ENCODE data around the gene CCL24. TPM values are rescaled to one million over a fixed set of nuclear protein-coding genes. Genes with fewer than 3 reads are reported as not detected.
"Not testable (repeated sequence)": the region's sequence is repeated elsewhere in the genome, so short reads cannot be mapped to it uniquely, and the experiment has no call there.

Gene CCL24
- total RNA-seq, 6 experiments from 2014 or later = 1.1 to 1.2 TPM; not detected in 4

GRCh38 chr7:75836798-75837197, 23.2 kb upstream of the CCL24 start:
- no peak overlapping the region for H3K27ac ChIP-seq
- WGBS (ENCODE audit: insufficient coverage, low coverage, low lambda C conversion rate, missing lambda C conversion rate) = 86% methylated on average over 6 of the region's 7 CpGs
- ATAC-seq (no peak), DNase-seq (no peak)
- no peaks in the 10 kb centered on the region for H3K36me3 ChIP-seq
- TF ChIP-seq CTCF (IDR thresholded peaks at IDR 0.05) (no peak), POLR2A (IDR thresholded peaks at IDR 0.05) (no peak)
- no peaks in the 10 kb centered on the region for H3K9me3 ChIP-seq
- no peak overlapping the region for H3K4me3 ChIP-seq
- H3K4me1 ChIP-seq = no peaks in the 10 kb centered on the region
- intact Hi-C loops (cut with DNase I) = no loop called here
- no peaks in the 10 kb centered on the region for H3K27me3 ChIP-seq

GRCh38 chr7:75835688-75836285, 22.2 kb upstream of the CCL24 start:
- no peaks in the 10 kb centered on the region for H3K36me3 ChIP-seq
- DNase-seq = no peak

GRCh38 chr7:75833662-75834061, 20.1 kb upstream of the CCL24 start:
- H3K36me3 ChIP-seq; H3K27me3 ChIP-seq; H3K4me1 ChIP-seq; H3K4me3 ChIP-seq; intact Hi-C loops (cut with DNase I); H3K27ac ChIP-seq; H3K9me3 ChIP-seq; ATAC-seq; DNase-seq: not testable (repeated sequence)
- no CpG with 5 or more reads among the region's 6 CpGs for WGBS (ENCODE audit: insufficient coverage, low coverage, low lambda C conversion rate, missing lambda C conversion rate)

More at GRCh38 chr7:75835688-75836285, 22.2 kb upstream of the CCL24 start:
- Histone ChIP-seq H3K9me3 (no peaks in the 10 kb centered on the region), H3K4me3 (no peak overlapping the region), H3K27me3 (no peaks in the 10 kb centered on the region), H3K27ac (no peak overlapping the region), H3K4me1 (no peaks in the 10 kb centered on the region)
- TF ChIP-seq POLR2A (IDR thresholded peaks at IDR 0.05) (no peak), CTCF (IDR thresholded peaks at IDR 0.05) (no peak)
- intact Hi-C loops (cut with DNase I) = no loop called here
- WGBS (ENCODE audit: insufficient coverage, low coverage, low lambda C conversion rate, missing lambda C conversion rate) = 40% methylated on average over 3 of the region's 29 CpGs
- ATAC-seq = peak in 1 of 4 donors; percentile 20

- intact Hi-C loops (cut with DNase I) = no loop called here
- Histone ChIP-seq H3K4me1 (no peaks in the 10 kb centered on the region), H3K36me3 (no peaks in the 10 kb centered on the region), H3K9me3 (no peaks in the 10 kb centered on the region), H3K27ac (no peak overlapping the region), H3K27me3 (no peaks in the 10 kb centered on the region), H3K4me3 (no peak overlapping the region)
- ATAC-seq = no peak
- WGBS (ENCODE audit: insufficient coverage, low coverage, low lambda C conversion rate, missing lambda C conversion rate) = 84% methylated on average over 3 of the region's 6 CpGs
- no peak for TF ChIP-seq CTCF (IDR thresholded peaks at IDR 0.05)
- TF ChIP-seq POLR2A (IDR thresholded peaks at IDR 0.05) = no peak
- no peak for DNase-seq
Observed at GRCh38 chr7:75830978-75831377, 17.4 kb upstream of the CCL24 start.

- WGBS (ENCODE audit: insufficient coverage, low coverage, low lambda C conversion rate, missing lambda C conversion rate) = 73% methylated on average over 4 of the region's 6 CpGs
- H3K27me3 ChIP-seq; H3K4me1 ChIP-seq; H3K27ac ChIP-seq; intact Hi-C loops (cut with DNase I); H3K36me3 ChIP-seq; H3K9me3 ChIP-seq; ATAC-seq; DNase-seq; H3K4me3 ChIP-seq: not testable (repeated sequence)
Observed at GRCh38 chr7:75829656-75830055, 16.1 kb upstream of the CCL24 start.

Data from right lobe of liver (tissue), 6 donors.